Mesendoderm (in vitro differentiated cells): Measurements from ENCODE around the gene INCENP.
A peak's percentile ranks its signal among the peaks of the same experiment; 100 is the strongest.

ENCODE experiments used
- DNase-seq: peaks from one replicate; pipeline ENCODE4 v3.0.0; 2013
- H2AK5ac ChIP-seq: 2 replicates; pipeline ENCODE4 v1.6.1; 2013; ENCODE audit warnings: low read length, inconsistent platforms
- H2BK120ac ChIP-seq: 2 replicates; pipeline ENCODE4 v1.6.1; 2013; ENCODE audit warnings: low read depth, mild to moderate bottlenecking, low read length, moderate library complexity, mixed read lengths
- H2BK15ac ChIP-seq: replicated peaks from 2 replicates; pipeline ENCODE4 v1.6.1; 2013; ENCODE audit warnings: low read depth, mild to moderate bottlenecking, moderate library complexity
- H2BK5ac ChIP-seq: 2 replicates; pipeline ENCODE4 v1.6.1; 2013; ENCODE audit warnings: low read length, inconsistent platforms
- H3K18ac ChIP-seq: 2 replicates; pipeline ENCODE4 v1.6.1; 2013; ENCODE audit warnings: mild to moderate bottlenecking, low read length, mixed read lengths
- H3K23ac ChIP-seq: one replicate; pipeline ENCODE4 v1.6.1; 2013; ENCODE audit warnings: low read length
- H3K27ac ChIP-seq: 2 replicates; pipeline ENCODE4 v1.5.1; 2013; ENCODE audit warnings: low read depth, mild to moderate bottlenecking, inconsistent platforms, low read length, moderate library complexity
- H3K27me3 ChIP-seq: 2 replicates; pipeline ENCODE4 v1.6.1; 2013; ENCODE audit warnings: low read length, control low read depth, mild to moderate bottlenecking, inconsistent platforms; ENCODE audit not compliant: insufficient read depth, poor library complexity
- H3K36me3 ChIP-seq: 2 replicates; pipeline ENCODE4 v1.6.1; 2013; ENCODE audit warnings: low read length, inconsistent platforms; ENCODE audit not compliant: control insufficient read depth, insufficient read depth
- H3K4ac ChIP-seq: one replicate; pipeline ENCODE4 v1.6.1; 2013; ENCODE audit warnings: low read depth, mild to moderate bottlenecking, low read length, moderate library complexity
- H3K4me1 ChIP-seq: 2 replicates; pipeline ENCODE4 v1.6.1; 2013; ENCODE audit warnings: low read depth, low read length, inconsistent platforms; ENCODE audit not compliant: control insufficient read depth
- H3K4me2 ChIP-seq: 2 replicates; pipeline ENCODE4 v1.6.1; 2013; ENCODE audit warnings: low read length
- H3K4me3 ChIP-seq: 2 replicates; pipeline ENCODE4 v1.5.1; 2013; ENCODE audit warnings: mild to moderate bottlenecking, low read length
- H3K56ac ChIP-seq: one replicate; pipeline ENCODE4 v1.6.1; 2013; ENCODE audit warnings: low read length
- H3K79me1 ChIP-seq: 2 replicates; pipeline ENCODE4 v1.6.1; 2013; ENCODE audit warnings: low read length, inconsistent platforms
- H3K79me2 ChIP-seq: 2 replicates; pipeline ENCODE4 v1.6.1; 2013; ENCODE audit warnings: mild to moderate bottlenecking, low read length; ENCODE audit not compliant: control insufficient read depth, insufficient read depth
- H3K9ac ChIP-seq: 2 replicates; pipeline ENCODE4 v1.6.1; 2013; ENCODE audit warnings: low read length, inconsistent platforms
- H4K5ac ChIP-seq: one replicate; pipeline ENCODE4 v1.6.1; 2013; ENCODE audit warnings: low read length
- H4K8ac ChIP-seq: one replicate; pipeline ENCODE4 v1.6.1; 2013; ENCODE audit warnings: low read depth, mild to moderate bottlenecking, control low read depth, low read length, moderate library complexity
- WGBS: extraction: QIAGEN DNeasy Blood & Tissue Kit; methylation state at CpG from one replicate; pipeline ENCODE4 v1.1.7; 2013; ENCODE audit warnings: low lambda C conversion rate, missing lambda C conversion rate; ENCODE audit not compliant: insufficient coverage; ENCODE audit errors: extremely low coverage; 5-methylcytosine and 5-hydroxymethylcytosine counted together

Gene INCENP

GRCh38 chr11:62116451-62116850, 7.4 kb upstream of the INCENP start:
- no peak overlapping the region for H3K9ac ChIP-seq
- no peaks in the 10 kb centered on the region for H3K4me1 ChIP-seq
- no peak overlapping the region for H3K4me2 ChIP-seq
- no peaks in the 10 kb centered on the region for H3K27me3 ChIP-seq
- no CpG with 5 or more reads among the region's 2 CpGs for WGBS
- H4K8ac ChIP-seq = no peak overlapping the region
- DNase-seq = no peak
- H3K4me3 ChIP-seq = no peak overlapping the region
- H3K18ac ChIP-seq = no peak overlapping the region
- no peak overlapping the region for H3K4ac ChIP-seq
- no peaks in the 10 kb centered on the region for H3K79me2 ChIP-seq
- no peak overlapping the region for H2BK5ac ChIP-seq
- no peak overlapping the region for H3K27ac ChIP-seq
- no peaks in the 10 kb centered on the region for H3K79me1 ChIP-seq
- no peaks in the 10 kb centered on the region for H3K36me3 ChIP-seq
- H2AK5ac ChIP-seq = no peak overlapping the region
- no peak overlapping the region for H4K5ac ChIP-seq
- no peak overlapping the region for H2BK15ac ChIP-seq
- H3K56ac ChIP-seq = no peak overlapping the region
- H3K23ac ChIP-seq = no peak overlapping the region
- no peak overlapping the region for H2BK120ac ChIP-seq

GRCh38 chr11:62119569-62119968, 4.2 kb upstream of the INCENP start:
- Histone ChIP-seq H4K5ac (no peak overlapping the region), H3K27ac (no peak overlapping the region), H3K79me1 (peaks cover 3% of the 10 kb centered on the region), H3K27me3 (no peaks in the 10 kb centered on the region), H4K8ac (no peak overlapping the region), H3K36me3 (no peaks in the 10 kb centered on the region), H2BK5ac (no peak overlapping the region), H3K18ac (no peak overlapping the region), H3K4me1 (no peaks in the 10 kb centered on the region), H3K79me2 (peaks cover 7% of the 10 kb centered on the region), H3K9ac (no peak overlapping the region), H3K23ac (no peak overlapping the region), H3K4me3 (no peak overlapping the region), H2AK5ac (no peak overlapping the region), H2BK15ac (no peak overlapping the region), H2BK120ac (no peak overlapping the region), H3K4me2 (no peak overlapping the region), H3K4ac (no peak overlapping the region), H3K56ac (no peak overlapping the region)
- WGBS = no CpG with 5 or more reads among the region's 3 CpGs
- DNase-seq = no peak

GRCh38 chr11:62120001-62120400, 3.8 kb upstream of the INCENP start:
- no CpG with 5 or more reads among the region's 4 CpGs for WGBS
- no peak overlapping the region for H3K4me3 ChIP-seq
- H2BK15ac ChIP-seq = no peak overlapping the region

DNA sequence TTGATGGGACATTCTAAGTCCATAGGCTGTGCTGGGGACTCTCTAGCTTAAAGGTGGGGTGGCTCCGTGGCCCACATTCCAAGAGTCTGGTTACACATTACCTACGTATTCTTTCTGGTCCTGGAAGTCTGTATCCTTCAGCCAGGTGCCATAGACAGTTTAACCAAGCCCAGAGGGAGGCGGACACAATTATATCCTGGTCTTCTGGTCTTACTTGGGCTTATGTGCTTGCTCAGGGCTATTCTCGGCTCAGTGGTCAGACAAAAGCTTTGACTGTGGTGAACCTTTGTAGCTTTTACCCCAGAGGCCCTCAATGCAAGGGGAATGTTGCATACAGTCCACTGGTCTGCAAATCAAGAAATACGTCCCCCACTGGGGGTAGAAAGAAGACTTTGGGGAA, 3.4 kb upstream of the INCENP start:
- no CpG with 5 or more reads among the region's 5 CpGs for WGBS
- no peak overlapping the region for H3K4me3 ChIP-seq
- H3K4ac ChIP-seq = no peak overlapping the region
- H3K23ac ChIP-seq = no peak overlapping the region
- H3K79me2 ChIP-seq = peaks cover 16% of the 10 kb centered on the region
- H2BK5ac ChIP-seq = no peak overlapping the region
- H4K5ac ChIP-seq = no peak overlapping the region
- H3K27me3 ChIP-seq = no peaks in the 10 kb centered on the region
- H4K8ac ChIP-seq = no peak overlapping the region
- H3K9ac ChIP-seq = no peak overlapping the region
- H2BK15ac ChIP-seq = no peak overlapping the region
- no peak overlapping the region for H3K56ac ChIP-seq
- no peak overlapping the region for H2BK120ac ChIP-seq
- H3K79me1 ChIP-seq = peaks cover 6% of the 10 kb centered on the region
- H3K27ac ChIP-seq = no peak overlapping the region
- no peak for DNase-seq
- peaks cover 1% of the 10 kb centered on the region for H3K4me1 ChIP-seq
- H3K18ac ChIP-seq = no peak overlapping the region
- H3K36me3 ChIP-seq = no peaks in the 10 kb centered on the region
- H3K4me2 ChIP-seq = no peak overlapping the region
- H2AK5ac ChIP-seq = no peak overlapping the region

More at GRCh38 chr11:62120001-62120400, 3.8 kb upstream of the INCENP start:
- H3K27me3 ChIP-seq = no peaks in the 10 kb centered on the region
- no peak overlapping the region for H4K5ac ChIP-seq
- H3K4ac ChIP-seq = no peak overlapping the region
- H3K4me1 ChIP-seq = no peaks in the 10 kb centered on the region
- no peaks in the 10 kb centered on the region for H3K36me3 ChIP-seq
- no peak overlapping the region for H3K23ac ChIP-seq
- no peak overlapping the region for H2BK5ac ChIP-seq
- no peak for DNase-seq
- no peak overlapping the region for H2AK5ac ChIP-seq
- H3K27ac ChIP-seq = no peak overlapping the region
- H3K79me1 ChIP-seq = peaks cover 3% of the 10 kb centered on the region
- no peak overlapping the region for H2BK120ac ChIP-seq
- H3K79me2 ChIP-seq = peaks cover 11% of the 10 kb centered on the region
- H3K18ac ChIP-seq = no peak overlapping the region
- no peak overlapping the region for H3K9ac ChIP-seq
- H3K4me2 ChIP-seq = no peak overlapping the region
- H3K56ac ChIP-seq = no peak overlapping the region
- H4K8ac ChIP-seq = no peak overlapping the region

GRCh38 chr11:62122076-62122475, 1.7 kb upstream of the INCENP start:
- no peak overlapping the region for H2BK120ac ChIP-seq
- H3K4me2 ChIP-seq = no peak overlapping the region
- H3K23ac ChIP-seq = no peak overlapping the region
- no peaks in the 10 kb centered on the region for H3K27me3 ChIP-seq
- DNase-seq = peak; percentile 63
- no peak overlapping the region for H4K5ac ChIP-seq
- H3K79me1 ChIP-seq = peaks cover 10% of the 10 kb centered on the region
- no peak overlapping the region for H3K4me3 ChIP-seq
- H2AK5ac ChIP-seq = no peak overlapping the region
- no peak overlapping the region for H2BK15ac ChIP-seq
- H3K4ac ChIP-seq = no peak overlapping the region
- no peak overlapping the region for H3K56ac ChIP-seq
- no peak overlapping the region for H3K9ac ChIP-seq
- no peaks in the 10 kb centered on the region for H3K36me3 ChIP-seq
- no peak overlapping the region for H2BK5ac ChIP-seq
- peaks cover 5% of the 10 kb centered on the region for H3K4me1 ChIP-seq
- WGBS = no CpG with 5 or more reads among the region's 6 CpGs
- no peak overlapping the region for H3K18ac ChIP-seq
- H4K8ac ChIP-seq = no peak overlapping the region
- peaks cover 31% of the 10 kb centered on the region for H3K79me2 ChIP-seq
- no peak overlapping the region for H3K27ac ChIP-seq
